Activated T-helper 2 cell treated with anti-CD3 and anti-CD28 coated beads, Interferon-gamma antibody, Interleukin-2, Interleukin-4, amounts not matched to agents 10 μg/mL and 5 μg/mL and 100 μg/mL, durations not matched to agents 14 hours and 24 hours and 36 hours (primary cell): ENCODE measurements around the gene ZNF831. TPM values are rescaled to one million over a fixed set of nuclear protein-coding genes. Genes with fewer than 3 reads are reported as not detected.

Source experiments
- DNase-seq: peaks from one replicate; pipeline ENCODE4 v3.0.0; 2021; ENCODE audit warnings: low spot score
- H3K27ac Mint-ChIP-seq: one replicate; pipeline ENCODE4 v1.8.0; 2021; ENCODE audit warnings: mixed read lengths
- H3K27me3 Mint-ChIP-seq: one replicate; pipeline ENCODE4 v1.8.0; 2021; ENCODE audit warnings: low read depth, mixed read lengths
- H3K36me3 Mint-ChIP-seq: one replicate; pipeline ENCODE4 v1.8.0; 2021; ENCODE audit warnings: low read depth, mixed read lengths
- H3K4me1 Mint-ChIP-seq: one replicate; pipeline ENCODE4 v1.8.0; 2021; ENCODE audit warnings: low read depth, mixed read lengths
- H3K4me3 Mint-ChIP-seq: one replicate; pipeline ENCODE4 v1.8.0; 2021; ENCODE audit warnings: low read depth, mild to moderate bottlenecking, moderate library complexity, mixed read lengths
- H3K9me3 Mint-ChIP-seq: one replicate; pipeline ENCODE4 v1.8.0; 2021; ENCODE audit warnings: mixed read lengths
- intact Hi-C: fragments of 100-400 bp; cut with micrococcal nuclease; formaldehyde crosslinking; loops from one replicate; pipeline ENCODE4 v1.15.1; 2023
- total RNA-seq: library from RNA; stranded (reverse); gene quantifications from 2 replicates; pipeline ENCODE4 v1.2.3, GENCODE V29; 2022

The ZNF831 gene
- total RNA-seq, result 3.0 and 3.3 TPM in 2 replicates

DNA sequence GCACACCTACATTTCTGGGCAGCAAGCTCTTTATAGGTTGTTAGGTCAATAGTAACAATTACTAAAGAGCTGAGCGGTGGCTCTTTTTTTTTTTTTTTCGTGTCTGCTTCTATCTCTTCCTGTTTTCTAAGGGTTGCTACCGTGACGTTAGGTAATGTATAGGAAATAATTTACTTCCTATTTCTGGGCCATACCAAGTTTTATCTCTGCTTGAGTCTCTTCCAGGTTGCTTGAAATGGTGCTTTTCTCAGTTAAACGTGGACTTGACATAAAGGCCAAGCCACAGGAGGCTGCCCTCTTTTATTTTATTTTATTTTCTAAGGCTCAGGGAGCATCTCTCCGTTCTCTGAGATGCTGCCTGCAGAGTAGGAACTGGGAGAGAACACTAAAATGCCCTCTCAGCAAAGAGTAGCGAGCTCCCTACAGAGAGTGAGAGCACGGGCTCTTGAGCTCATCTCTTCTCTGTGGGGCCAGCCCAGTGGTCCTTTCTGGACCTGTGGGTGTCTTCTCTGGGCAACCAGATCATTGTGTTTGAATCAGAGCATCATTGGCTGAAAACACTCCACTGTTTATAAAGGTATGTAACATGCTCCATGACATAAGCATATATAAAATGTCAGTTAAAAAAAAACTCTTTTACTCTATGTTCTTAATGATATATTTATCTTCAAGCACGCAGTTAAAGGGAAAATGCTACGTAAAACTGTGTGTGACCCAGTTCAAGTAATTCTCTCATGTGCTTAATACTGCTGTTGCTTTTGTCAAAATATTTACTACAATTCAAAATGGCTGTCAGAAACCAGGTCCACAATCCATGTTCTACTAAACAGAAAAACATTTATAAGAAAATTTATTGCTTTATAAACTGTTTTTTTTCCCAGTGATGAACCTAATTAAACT is at the start of gene ZNF831:
Gene ZNF831 (plus strand): TSS at position 191 of the 900 bp plus-strand sequence. CDS start 27,199 bp downstream, outside the sequence.
- Mint-ChIP-seq H3K9me3 (peaks cover 3% of the 10 kb centered on the region), H3K27ac (peak within 1 kb of the TSS; percentile 91), H3K4me1 (peaks cover 87% of the 10 kb centered on the region), H3K27me3 (no peaks in the 10 kb centered on the region), H3K4me3 (peak within 1 kb of the TSS; percentile 79), H3K36me3 (peaks cover 4% of the 10 kb centered on the region)
- intact Hi-C loops, result loop anchor here (5.0 to 10.0 kb wide), 4 partner anchors 122 to 1769 kb away; partner anchors contain the start of genes PRELID3B, RBM38 and STX16
- peak; percentile 43 for DNase-seq

DNA sequence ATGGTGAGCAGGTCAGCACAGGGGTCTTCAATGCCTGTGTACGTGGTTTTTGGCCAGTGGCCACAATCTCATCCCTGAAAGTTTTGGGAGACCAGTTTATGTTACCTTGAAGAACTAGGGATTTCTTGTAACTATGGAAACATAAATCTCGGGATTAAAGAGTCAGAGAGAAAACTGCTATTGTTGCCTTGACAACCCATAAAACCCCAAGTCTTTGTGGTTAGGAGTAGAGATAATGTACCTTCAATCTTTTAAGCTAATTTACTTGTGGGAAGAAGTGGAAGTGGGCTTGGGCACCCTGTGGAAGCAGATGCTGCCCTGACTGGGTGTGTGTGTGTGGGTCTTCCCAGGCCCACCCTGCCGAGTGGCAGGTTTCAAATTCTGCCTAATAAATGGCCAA is 46.1 kb upstream of the ZNF831 start:
- H3K4me1 Mint-ChIP-seq, result peaks cover 37% of the 10 kb centered on the region
- H3K9me3 Mint-ChIP-seq, result peaks cover 10% of the 10 kb centered on the region
- H3K27me3 Mint-ChIP-seq, result peaks cover 8% of the 10 kb centered on the region
- H3K27ac Mint-ChIP-seq, result no peak overlapping the region
- intact Hi-C loops, result no loop called here
- H3K36me3 Mint-ChIP-seq, result peaks cover 6% of the 10 kb centered on the region
- no peak overlapping the region for H3K4me3 Mint-ChIP-seq
- DNase-seq, result no peak

DNA sequence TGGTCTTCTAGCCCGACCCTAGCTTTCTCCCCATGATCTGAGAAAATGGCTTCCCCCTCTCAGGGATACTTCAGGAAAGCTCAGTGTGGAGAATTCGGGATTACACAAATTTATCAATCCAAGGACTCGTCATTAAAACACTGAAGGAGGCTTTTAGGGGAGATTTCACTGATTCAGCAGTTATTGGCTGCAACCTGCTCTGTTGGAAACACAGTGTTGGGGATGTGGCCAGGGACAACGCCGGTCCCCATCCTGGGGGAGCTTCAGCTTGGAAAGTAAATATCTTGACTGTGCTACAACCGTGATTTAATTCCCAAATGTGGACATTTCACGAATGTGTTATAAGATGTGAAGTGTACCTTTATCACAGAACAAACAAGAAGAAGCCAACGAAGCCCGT is 44.8 kb upstream of the ZNF831 start:
- H3K4me3 Mint-ChIP-seq, result no peak overlapping the region
- H3K27ac Mint-ChIP-seq, result no peak overlapping the region
- H3K27me3 Mint-ChIP-seq, result peaks cover 4% of the 10 kb centered on the region

DNA sequence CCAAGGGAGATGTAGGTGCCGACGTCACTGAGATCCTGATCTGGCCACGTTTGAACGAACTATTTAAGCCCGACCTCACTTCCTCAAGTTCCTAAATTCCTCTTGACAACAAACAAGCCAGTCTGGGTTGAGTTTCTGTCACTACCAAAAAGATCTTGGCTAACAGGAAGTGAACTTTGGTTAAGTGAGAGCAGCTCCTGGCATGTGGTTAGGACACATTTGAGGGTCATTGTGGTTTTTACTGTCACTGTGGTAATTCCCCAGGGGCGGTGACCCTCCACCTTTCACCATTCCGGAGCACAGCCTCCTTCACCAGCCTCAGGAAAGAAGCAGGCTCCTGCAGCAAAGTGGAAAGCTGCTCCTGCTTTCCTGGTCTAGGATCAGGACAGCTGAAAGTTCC is 43.1 kb upstream of the ZNF831 start:
- peak overlapping the region; percentile 2 for H3K27ac Mint-ChIP-seq
- peaks cover 6% of the 10 kb centered on the region for H3K36me3 Mint-ChIP-seq
- H3K4me3 Mint-ChIP-seq, result no peak overlapping the region
- peaks cover 10% of the 10 kb centered on the region for H3K9me3 Mint-ChIP-seq
- H3K27me3 Mint-ChIP-seq, result peaks cover 4% of the 10 kb centered on the region
- DNase-seq, result no peak
- H3K4me1 Mint-ChIP-seq, result peaks cover 50% of the 10 kb centered on the region
- intact Hi-C loops, result loop anchor here (2.0 kb wide), 1 partner anchor 16 kb away; no protein-coding TSS in a partner anchor

More for the DNA sequence above, 44.8 kb upstream of the ZNF831 start:
- peaks cover 50% of the 10 kb centered on the region for H3K4me1 Mint-ChIP-seq
- no peak for DNase-seq
- intact Hi-C loops, result no loop called here
- H3K36me3 Mint-ChIP-seq, result peaks cover 6% of the 10 kb centered on the region
- H3K9me3 Mint-ChIP-seq, result peaks cover 10% of the 10 kb centered on the region

DNA sequence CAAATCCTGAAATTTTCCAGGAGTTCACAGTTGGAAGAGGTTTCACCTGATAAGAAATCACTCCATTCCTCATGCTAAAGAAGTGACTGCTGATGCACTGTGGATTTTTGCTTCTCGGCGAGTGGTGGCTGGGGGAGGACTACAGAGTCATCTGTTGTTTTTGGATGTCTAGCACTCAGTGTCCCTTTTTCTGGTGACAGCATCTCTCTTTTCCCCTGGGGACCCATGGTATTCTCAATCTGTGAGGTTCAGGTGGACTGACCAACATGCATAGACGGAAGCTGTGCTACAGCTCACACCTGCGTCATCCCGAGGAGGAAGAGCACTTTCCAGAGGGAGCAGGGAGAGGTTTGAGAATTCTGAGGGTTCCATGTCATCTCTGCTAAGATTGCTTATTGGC is 42.7 kb upstream of the ZNF831 start:
- intact Hi-C loops, result loop anchor here (2.0 kb wide), 1 partner anchor 16 kb away; no protein-coding TSS in a partner anchor
- peaks cover 4% of the 10 kb centered on the region for H3K27me3 Mint-ChIP-seq
- H3K4me3 Mint-ChIP-seq, result no peak overlapping the region
- DNase-seq, result no peak
- H3K27ac Mint-ChIP-seq, result no peak overlapping the region
- peaks cover 50% of the 10 kb centered on the region for H3K4me1 Mint-ChIP-seq
- peaks cover 6% of the 10 kb centered on the region for H3K36me3 Mint-ChIP-seq
- peaks cover 10% of the 10 kb centered on the region for H3K9me3 Mint-ChIP-seq

DNA sequence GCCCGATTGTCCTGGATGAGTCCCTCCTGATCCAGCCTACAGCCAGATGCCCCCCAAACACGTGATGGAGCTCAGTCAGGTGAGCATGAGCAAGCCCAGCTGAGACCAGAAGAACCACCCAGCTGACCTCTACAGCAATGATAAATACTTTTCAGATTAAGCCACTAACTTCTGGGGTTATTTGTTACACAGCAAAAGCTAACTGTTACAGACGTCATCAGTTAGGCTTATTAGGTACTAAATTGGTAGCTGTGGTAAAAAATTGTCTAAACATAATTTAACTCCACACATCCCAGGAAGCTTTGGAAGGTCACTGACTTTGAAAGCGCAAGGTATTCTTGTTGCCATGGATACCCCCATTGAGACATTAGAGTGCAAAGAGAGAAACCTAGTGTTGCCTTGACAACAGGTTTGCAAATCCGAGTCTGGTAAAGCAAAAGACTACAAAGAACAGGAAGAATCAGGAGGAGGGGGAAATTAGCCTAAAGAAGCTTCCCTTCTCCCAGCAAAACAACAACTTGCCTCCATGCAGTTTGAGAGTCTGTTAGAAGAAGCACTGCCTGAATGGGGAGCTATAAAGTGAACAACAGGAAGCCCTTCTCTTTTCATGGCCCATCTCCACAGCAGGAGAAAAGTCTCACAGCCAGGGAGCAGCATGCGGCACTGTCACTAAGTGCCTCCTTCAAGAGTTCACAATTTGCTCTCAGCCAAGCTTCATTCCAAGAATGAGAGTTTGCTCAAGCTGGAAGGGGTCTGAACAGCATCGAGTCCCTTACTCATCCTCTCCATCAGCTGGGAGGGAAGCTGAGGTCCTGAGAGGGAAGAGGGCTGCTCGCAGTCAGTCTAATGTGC is 41.7 kb upstream of the ZNF831 start:
- DNase-seq, result no peak
- intact Hi-C loops, result loop anchor here (1.0 to 2.0 kb wide), 3 partner anchors 17 to 43 kb away; no protein-coding TSS in a partner anchor
- Mint-ChIP-seq H3K4me1 (peaks cover 50% of the 10 kb centered on the region), H3K9me3 (peaks cover 10% of the 10 kb centered on the region), H3K27me3 (peaks cover 4% of the 10 kb centered on the region), H3K4me3 (no peak overlapping the region), H3K36me3 (peaks cover 6% of the 10 kb centered on the region), H3K27ac (peak overlapping the region; percentile 51)

DNA sequence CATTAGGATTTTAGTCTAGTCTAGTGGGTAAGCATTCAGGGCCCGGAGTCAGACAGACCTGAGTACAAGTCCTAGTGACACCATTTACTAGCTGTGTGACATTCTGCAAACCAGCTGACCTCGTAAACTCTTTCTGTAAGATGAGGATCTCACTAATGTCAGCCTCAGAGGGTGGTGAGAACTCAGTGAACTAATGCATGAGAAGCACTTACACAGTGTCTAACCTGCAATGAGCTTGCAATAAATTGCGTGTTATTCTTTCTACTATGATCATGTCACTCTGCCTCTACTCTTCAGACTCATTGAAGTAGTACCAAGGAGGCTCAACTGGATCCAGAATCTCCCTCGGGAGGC is 41.1 kb upstream of the ZNF831 start:
- Mint-ChIP-seq H3K36me3 (peaks cover 6% of the 10 kb centered on the region), H3K4me1 (peaks cover 48% of the 10 kb centered on the region), H3K4me3 (peak overlapping the region; percentile 68), H3K27ac (peak overlapping the region; percentile 93), H3K27me3 (peaks cover 4% of the 10 kb centered on the region), H3K9me3 (peaks cover 10% of the 10 kb centered on the region)
- intact Hi-C loops, result loop anchor here (1.0 to 2.0 kb wide), 2 partner anchors 24 to 43 kb away; no protein-coding TSS in a partner anchor
- DNase-seq, result no peak

DNA sequence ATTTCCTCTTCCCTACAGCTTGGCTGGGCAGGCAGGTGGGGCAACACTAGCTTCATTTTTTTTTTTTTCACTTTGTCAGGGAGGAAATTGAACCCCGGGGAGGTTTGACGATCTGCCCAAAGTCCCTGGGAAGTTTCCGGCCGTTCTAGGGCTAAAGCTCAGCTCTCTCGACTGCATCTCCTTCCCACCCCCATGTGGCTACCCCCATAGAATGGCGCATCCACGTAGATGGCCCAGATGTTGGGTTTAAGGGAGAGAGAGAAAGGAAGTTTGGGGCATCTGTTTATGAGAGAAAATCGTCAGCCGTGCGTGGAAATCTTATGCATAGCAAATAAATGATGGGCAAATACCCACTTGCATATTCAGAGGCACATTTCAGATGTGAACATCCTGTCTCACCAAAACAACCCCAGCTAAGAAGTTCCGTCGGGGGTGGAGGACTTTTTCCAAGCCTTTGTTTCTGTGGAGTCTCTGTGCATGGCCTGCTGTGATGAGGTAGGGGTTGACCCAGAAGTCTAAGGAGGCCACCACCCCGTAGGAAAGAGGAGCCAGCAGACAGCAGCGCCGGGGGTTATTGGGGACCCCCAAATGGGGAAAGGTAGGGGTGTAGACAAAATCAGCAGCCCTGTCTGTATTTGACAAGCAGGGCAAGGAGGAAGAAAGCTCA is 40.5 kb upstream of the ZNF831 start:
- peak overlapping the region; percentile 93 for H3K27ac Mint-ChIP-seq

DNA sequence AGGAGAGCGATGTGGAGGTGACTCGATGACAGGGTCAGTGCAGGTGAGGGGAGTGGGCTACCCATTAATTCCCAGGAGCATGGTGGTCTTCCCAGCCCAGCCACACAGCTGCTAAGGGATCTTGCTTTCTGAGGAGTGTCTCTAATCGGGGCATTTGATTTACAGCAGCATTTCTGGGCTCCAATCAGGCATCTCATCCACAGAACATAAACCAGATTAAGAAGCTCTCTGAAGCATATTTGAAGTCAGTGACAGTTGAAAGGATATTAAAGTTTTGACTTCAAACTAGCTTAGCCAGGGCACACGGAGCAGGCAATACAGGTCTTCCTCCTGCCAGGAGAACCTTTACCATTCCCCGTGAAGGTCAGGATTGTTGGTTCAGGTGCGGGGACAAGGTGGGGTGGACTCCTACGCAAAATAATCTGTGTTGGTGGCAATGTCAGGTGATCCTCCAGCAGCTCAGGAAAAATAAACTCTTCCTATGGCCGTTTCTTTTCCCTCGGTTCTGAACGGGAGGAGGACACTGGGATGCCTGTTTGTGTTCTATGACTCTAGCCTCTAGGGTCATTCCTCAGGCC is 39.9 kb upstream of the ZNF831 start:
- no peak for DNase-seq
- peak overlapping the region; percentile 93 for H3K27ac Mint-ChIP-seq
- peaks cover 43% of the 10 kb centered on the region for H3K4me1 Mint-ChIP-seq
- intact Hi-C loops, result loop anchor here (1.0 to 2.0 kb wide), 2 partner anchors 23 to 36 kb away; no protein-coding TSS in a partner anchor
- H3K27me3 Mint-ChIP-seq, result peaks cover 4% of the 10 kb centered on the region
- peaks cover 6% of the 10 kb centered on the region for H3K36me3 Mint-ChIP-seq
- H3K9me3 Mint-ChIP-seq, result peaks cover 10% of the 10 kb centered on the region
- peak overlapping the region; percentile 19 for H3K4me3 Mint-ChIP-seq

More for the DNA sequence above, 40.5 kb upstream of the ZNF831 start:
- Mint-ChIP-seq H3K36me3 (peaks cover 6% of the 10 kb centered on the region), H3K9me3 (peaks cover 10% of the 10 kb centered on the region), H3K4me3 (peak overlapping the region; percentile 68), H3K4me1 (peaks cover 43% of the 10 kb centered on the region), H3K27me3 (peaks cover 4% of the 10 kb centered on the region)
- DNase-seq, result no peak
- intact Hi-C loops, result loop anchor here (1.0 to 2.0 kb wide), 2 partner anchors 24 to 36 kb away; no protein-coding TSS in a partner anchor

DNA sequence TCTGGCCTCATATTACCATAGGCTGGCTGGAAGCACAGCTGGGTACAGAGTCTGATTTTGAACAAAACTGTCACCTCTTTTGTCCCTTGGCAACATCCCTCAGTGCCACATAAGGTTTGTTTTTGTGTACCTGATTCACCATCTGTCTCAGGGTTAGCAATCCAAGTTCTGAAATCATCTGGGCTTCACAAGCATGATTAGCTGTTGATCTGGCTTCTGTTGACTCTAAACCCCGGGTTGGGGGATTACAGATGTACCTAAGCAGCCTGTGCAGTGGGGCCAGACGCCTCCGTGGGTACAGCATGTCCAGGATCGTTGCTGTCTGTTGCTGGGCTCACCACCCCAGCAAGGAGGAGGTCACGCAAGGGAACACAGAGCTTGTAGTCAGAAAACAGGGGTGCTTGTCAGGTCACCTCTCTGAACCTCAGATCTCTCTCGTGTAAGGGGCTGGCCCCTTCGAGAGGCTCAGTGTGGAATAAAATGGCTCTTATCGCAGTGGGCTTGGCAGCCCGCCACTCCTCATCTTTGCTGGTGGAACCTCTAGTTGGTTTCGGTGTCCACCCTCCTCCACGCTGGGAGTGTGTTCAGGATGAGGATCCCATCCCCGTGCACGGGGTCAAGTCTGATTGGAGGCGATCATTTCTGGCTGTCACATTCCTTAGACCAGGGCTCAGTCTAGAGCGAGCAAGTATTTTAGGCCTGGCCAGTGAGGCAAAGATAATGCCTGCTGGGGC is 39.2 kb upstream of the ZNF831 start:
- no peak for DNase-seq
- intact Hi-C loops, result no loop called here
- H3K27ac Mint-ChIP-seq, result peak overlapping the region; percentile 33
- H3K36me3 Mint-ChIP-seq, result peaks cover 6% of the 10 kb centered on the region
- H3K4me3 Mint-ChIP-seq, result no peak overlapping the region
- peaks cover 43% of the 10 kb centered on the region for H3K4me1 Mint-ChIP-seq
- peaks cover 10% of the 10 kb centered on the region for H3K9me3 Mint-ChIP-seq
- peaks cover 4% of the 10 kb centered on the region for H3K27me3 Mint-ChIP-seq

DNA sequence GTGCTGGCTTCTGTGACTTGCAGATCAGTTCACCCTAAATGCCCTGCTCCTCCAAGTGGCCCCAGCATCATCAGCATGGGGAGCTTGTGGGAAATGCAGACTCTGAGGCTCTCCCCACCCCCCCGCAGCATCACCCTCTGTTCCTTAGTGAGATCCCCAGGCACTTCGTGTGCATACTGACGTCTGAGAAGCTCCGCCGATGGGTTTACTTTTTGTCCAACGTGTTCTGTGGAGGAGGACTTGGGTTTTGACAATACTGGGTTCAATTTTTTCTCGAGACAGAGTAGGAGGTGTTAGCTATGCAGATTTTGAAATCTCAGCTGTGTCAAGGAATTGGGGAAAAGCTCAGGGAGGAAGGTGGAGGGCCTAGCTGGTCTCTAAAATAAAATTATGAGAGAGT is 38.3 kb upstream of the ZNF831 start:
- Mint-ChIP-seq H3K4me3 (no peak overlapping the region), H3K27me3 (no peaks in the 10 kb centered on the region), H3K4me1 (peaks cover 35% of the 10 kb centered on the region), H3K27ac (no peak overlapping the region), H3K9me3 (peaks cover 10% of the 10 kb centered on the region), H3K36me3 (peaks cover 6% of the 10 kb centered on the region)
- DNase-seq, result no peak
- intact Hi-C loops, result no loop called here
